Panc1 (cell line): ENCODE results near the gene ARHGAP8. TPM values are rescaled to one million over a fixed set of nuclear protein-coding genes. Genes with fewer than 3 reads are reported as not detected.

Source experiments
- ATAC-seq: fragments of 200-7000 bp; cut with Tn5 transposase; 2 replicates; pipeline ENCODE4 v1.9.1; 2020; ENCODE audit warnings: mild to moderate bottlenecking, moderate library complexity
- BruUV-seq: library from RNA; stranded (reverse); fragments of 400-500 nt; replicated peaks from 2 replicates; lab custom pipeline; 2021; lab: Mats Ljungman, UMichigan
- CTCF ChIA-PET: fragments of 300-600 bp; sonication (Branson Sonifier 250); formaldehyde crosslinking; loops from one replicate; lab custom pipeline; 2022; ENCODE audit warnings: antibody characterized with exemption; lab: Charles Lee
- POLR2A ChIA-PET: fragments of 300-600 bp; sonication (Branson Sonifier 250); formaldehyde crosslinking; loops from one replicate; lab custom pipeline; 2022; ENCODE audit warnings: antibody characterized with exemption; lab: Charles Lee
- DNase-seq: peaks from one replicate; pipeline ENCODE4 v3.0.0-alpha.2; 2010; ENCODE audit warnings: low read depth, low spot score
- H3K27ac ChIP-seq: 2 replicates; pipeline ENCODE4 v1.5.1; 2011; ENCODE audit warnings: mild to moderate bottlenecking, low read length, inconsistent platforms
- H3K27me3 ChIP-seq: fragments of 200-500 bp; sonication (Bioruptor generic); 2 replicates; pipeline ENCODE4 v1.6.0; 2014; ENCODE audit warnings: low read length, inconsistent platforms; ENCODE audit not compliant: control insufficient read depth, insufficient read depth
- H3K36me3 ChIP-seq: fragments of 200-500 bp; sonication (Bioruptor generic); 2 replicates; pipeline ENCODE4 v1.5.1; 2014; ENCODE audit warnings: inconsistent platforms, mild to moderate bottlenecking, low read length, moderate library complexity; ENCODE audit not compliant: control insufficient read depth, insufficient read depth
- H3K4me1 ChIP-seq: 2 replicates; pipeline ENCODE4 v1.5.1; 2011; ENCODE audit warnings: inconsistent platforms, mild to moderate bottlenecking, low read length, moderate library complexity; ENCODE audit not compliant: control insufficient read depth, insufficient read depth
- H3K4me3 ChIP-seq, 2 experiments: 2 replicates each; pipeline ENCODE4 v1.5.1; 2011 to 2012; ENCODE audit warnings: low read depth in 2 of 2, low read length in 2 of 2, mild to moderate bottlenecking in 2 of 2, inconsistent platforms in 1 of 2, moderate library complexity in 1 of 2
- H3K9me3 ChIP-seq: fragments of 200-500 bp; sonication (Bioruptor generic); 2 replicates; pipeline ENCODE4 v1.5.1; 2014; ENCODE audit warnings: low read depth, mild to moderate bottlenecking, inconsistent platforms, low read length, moderate library complexity; ENCODE audit not compliant: control insufficient read depth, insufficient read depth
- POLR2AphosphoS5 ChIP-seq: IDR thresholded peaks from 2 replicates; pipeline ENCODE4 v1.6.1; 2012; ENCODE audit warnings: mild to moderate bottlenecking, low read depth, low read length, moderate library complexity
- SIN3A ChIP-seq: IDR thresholded peaks from 2 replicates; pipeline ENCODE4 v1.6.1; 2012; ENCODE audit warnings: low read depth, mild to moderate bottlenecking, low read length, moderate library complexity, borderline replicate concordance; ENCODE audit not compliant: insufficient read depth
- TCF7L2 ChIP-seq: IDR thresholded peaks from 2 replicates; pipeline ENCODE4 v1.6.1; 2011; ENCODE audit warnings: mild to moderate bottlenecking, low read depth, low read length, inconsistent platforms
- in situ Hi-C: cut with HindIII; loops from 2 replicates; pipeline ENCODE4 v1.10.0; 2016; ENCODE audit warnings: low sequenced_read_pairs, low pct_unique_long_range_greater_than_20kb
- intact Hi-C: fragments of 100-400 bp; cut with micrococcal nuclease; formaldehyde crosslinking; loops from one replicate; pipeline ENCODE4 v1.10.0; 2022; ENCODE audit not compliant: unreplicated experiment
- total RNA-seq: library from RNA; stranded (reverse); gene quantifications from one replicate; pipeline ENCODE4 v1.2.1, GENCODE V29; 2021; ENCODE audit not compliant: unreplicated experiment
- TF ChIP-seq, protein P1 (sequence below), 2 experiments: IDR thresholded peaks; 2 replicates each; pipeline ENCODE4 v1.6.1; 2011 to 2012; ENCODE audit warnings: low read depth in 2 of 2, control low read depth in 1 of 2, low read length in 1 of 2, mild to moderate bottlenecking in 1 of 2, moderate library complexity in 1 of 2; ENCODE audit not compliant: insufficient read depth in 1 of 2
- TF ChIP-seq, protein P2 (sequence below): fragments of 450-650 bp; IDR thresholded peaks from 2 replicates; pipeline ENCODE4 v1.5.1; 2017; ENCODE audit warnings: mild to moderate bottlenecking

The ARHGAP8 gene
- total RNA-seq, 1 experiment from 2014 or later: 9.2 TPM

DNA sequence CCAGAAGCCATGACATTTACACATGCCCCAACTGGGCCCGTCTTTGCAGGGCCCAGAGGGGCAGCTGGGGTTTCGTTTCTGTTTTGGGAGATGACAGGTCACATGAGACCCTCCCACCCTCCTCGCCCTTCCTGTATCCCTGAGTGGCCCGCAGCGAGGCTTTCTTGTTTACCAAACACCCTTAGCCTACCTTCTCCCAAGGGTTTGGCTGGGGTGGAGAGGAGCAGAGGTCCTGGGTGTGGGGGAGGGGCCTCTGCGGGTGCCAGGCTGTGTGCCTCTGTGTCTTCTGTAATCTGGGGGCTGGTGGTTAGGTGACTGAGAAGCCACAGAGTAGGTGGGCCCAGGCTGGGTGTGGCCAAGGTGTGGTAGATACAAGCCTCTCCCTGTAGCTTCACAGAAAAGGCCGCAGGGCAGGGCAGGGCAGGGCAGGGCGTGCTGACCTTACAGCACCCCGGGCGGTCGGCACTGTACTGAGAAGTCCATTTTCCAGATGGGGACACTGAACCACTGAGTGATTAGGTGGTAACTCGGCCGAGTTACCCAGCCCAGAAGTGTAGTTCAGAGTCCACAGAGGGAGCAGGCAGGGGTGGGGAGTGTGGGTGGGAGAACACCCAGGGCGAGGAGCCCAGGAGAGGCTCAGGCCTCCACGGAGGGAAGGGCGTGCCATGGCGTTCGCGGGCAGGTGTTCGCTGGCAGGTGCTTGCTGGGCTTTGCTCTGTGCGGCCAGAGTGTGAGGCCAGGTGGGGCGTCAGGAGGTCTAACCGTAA, 41.7 kb upstream of the ARHGAP8 start:
- DNase-seq (no peak), ATAC-seq (no peak)
- Histone ChIP-seq H3K9me3 (no peaks in the 10 kb centered on the region), H3K27me3 (no peaks in the 10 kb centered on the region), H3K27ac (no peak overlapping the region), H3K4me3 (no peak overlapping the region), H3K36me3 (no peaks in the 10 kb centered on the region), H3K4me1 (no peaks in the 10 kb centered on the region)
- no TSS peak for BruUV-seq
- in situ Hi-C loops (no loop called here), intact Hi-C loops (no loop called here)
- TF ChIP-seq POLR2AphosphoS5: no peak
- ChIA-PET POLR2A (no interaction called here), CTCF (no interaction called here)

DNA sequence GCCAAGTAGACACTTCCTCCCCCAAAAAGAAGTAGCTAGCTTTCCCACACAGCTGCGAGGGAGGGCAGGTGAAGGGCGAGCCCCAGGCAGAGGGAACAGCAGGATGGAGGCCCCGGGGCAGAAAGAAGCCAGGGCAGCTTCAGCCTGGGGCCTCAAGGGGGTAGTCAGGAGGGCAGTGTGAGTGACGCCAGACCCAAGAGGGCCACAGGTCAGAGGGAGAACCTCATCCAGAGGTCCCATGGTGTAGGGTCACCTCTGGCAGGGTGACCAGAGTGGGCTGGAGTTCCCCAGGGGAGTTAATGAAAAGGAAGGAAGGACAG, 41.2 kb upstream of the ARHGAP8 start:
- H3K9me3 ChIP-seq: no peaks in the 10 kb centered on the region
- ATAC-seq (no peak), DNase-seq (no peak)
- CTCF ChIA-PET: no interaction called here
- no peaks in the 10 kb centered on the region for H3K36me3 ChIP-seq
- TF ChIP-seq, protein P1, sequence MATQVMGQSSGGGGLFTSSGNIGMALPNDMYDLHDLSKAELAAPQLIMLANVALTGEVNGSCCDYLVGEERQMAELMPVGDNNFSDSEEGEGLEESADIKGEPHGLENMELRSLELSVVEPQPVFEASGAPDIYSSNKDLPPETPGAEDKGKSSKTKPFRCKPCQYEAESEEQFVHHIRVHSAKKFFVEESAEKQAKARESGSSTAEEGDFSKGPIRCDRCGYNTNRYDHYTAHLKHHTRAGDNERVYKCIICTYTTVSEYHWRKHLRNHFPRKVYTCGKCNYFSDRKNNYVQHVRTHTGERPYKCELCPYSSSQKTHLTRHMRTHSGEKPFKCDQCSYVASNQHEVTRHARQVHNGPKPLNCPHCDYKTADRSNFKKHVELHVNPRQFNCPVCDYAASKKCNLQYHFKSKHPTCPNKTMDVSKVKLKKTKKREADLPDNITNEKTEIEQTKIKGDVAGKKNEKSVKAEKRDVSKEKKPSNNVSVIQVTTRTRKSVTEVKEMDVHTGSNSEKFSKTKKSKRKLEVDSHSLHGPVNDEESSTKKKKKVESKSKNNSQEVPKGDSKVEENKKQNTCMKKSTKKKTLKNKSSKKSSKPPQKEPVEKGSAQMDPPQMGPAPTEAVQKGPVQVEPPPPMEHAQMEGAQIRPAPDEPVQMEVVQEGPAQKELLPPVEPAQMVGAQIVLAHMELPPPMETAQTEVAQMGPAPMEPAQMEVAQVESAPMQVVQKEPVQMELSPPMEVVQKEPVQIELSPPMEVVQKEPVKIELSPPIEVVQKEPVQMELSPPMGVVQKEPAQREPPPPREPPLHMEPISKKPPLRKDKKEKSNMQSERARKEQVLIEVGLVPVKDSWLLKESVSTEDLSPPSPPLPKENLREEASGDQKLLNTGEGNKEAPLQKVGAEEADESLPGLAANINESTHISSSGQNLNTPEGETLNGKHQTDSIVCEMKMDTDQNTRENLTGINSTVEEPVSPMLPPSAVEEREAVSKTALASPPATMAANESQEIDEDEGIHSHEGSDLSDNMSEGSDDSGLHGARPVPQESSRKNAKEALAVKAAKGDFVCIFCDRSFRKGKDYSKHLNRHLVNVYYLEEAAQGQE (IDR thresholded peaks at IDR 0.05; ENCODE audit: insufficient read depth in 1 of 2, low read depth in 2 of 2, low read length in 1 of 2): no peak
- TF ChIP-seq TCF7L2 (no peak), POLR2AphosphoS5 (no peak), SIN3A (no peak)
- TF ChIP-seq, protein P2, sequence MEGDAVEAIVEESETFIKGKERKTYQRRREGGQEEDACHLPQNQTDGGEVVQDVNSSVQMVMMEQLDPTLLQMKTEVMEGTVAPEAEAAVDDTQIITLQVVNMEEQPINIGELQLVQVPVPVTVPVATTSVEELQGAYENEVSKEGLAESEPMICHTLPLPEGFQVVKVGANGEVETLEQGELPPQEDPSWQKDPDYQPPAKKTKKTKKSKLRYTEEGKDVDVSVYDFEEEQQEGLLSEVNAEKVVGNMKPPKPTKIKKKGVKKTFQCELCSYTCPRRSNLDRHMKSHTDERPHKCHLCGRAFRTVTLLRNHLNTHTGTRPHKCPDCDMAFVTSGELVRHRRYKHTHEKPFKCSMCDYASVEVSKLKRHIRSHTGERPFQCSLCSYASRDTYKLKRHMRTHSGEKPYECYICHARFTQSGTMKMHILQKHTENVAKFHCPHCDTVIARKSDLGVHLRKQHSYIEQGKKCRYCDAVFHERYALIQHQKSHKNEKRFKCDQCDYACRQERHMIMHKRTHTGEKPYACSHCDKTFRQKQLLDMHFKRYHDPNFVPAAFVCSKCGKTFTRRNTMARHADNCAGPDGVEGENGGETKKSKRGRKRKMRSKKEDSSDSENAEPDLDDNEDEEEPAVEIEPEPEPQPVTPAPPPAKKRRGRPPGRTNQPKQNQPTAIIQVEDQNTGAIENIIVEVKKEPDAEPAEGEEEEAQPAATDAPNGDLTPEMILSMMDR: no peak
- intact Hi-C loops: no loop called here
- POLR2A ChIA-PET: no interaction called here
- no peak overlapping the region for H3K4me3 ChIP-seq
- in situ Hi-C loops: no loop called here
- H3K27me3 ChIP-seq: no peaks in the 10 kb centered on the region
- no peaks in the 10 kb centered on the region for H3K4me1 ChIP-seq
- H3K27ac ChIP-seq: no peak overlapping the region
- BruUV-seq: no TSS peak
